Activated B cell treated with CpG ODN at 0.5 μM for 24 hours (primary cell): ENCODE measurements around the gene CHMP6. TPM values are rescaled to one million over a fixed set of nuclear protein-coding genes. Genes with fewer than 3 reads are reported as not detected.

Experiments used
- ATAC-seq: fragments of 200-7000 bp; cut with Tn5 transposase; one replicate; pipeline ENCODE4 v1.10.0; 2021; ENCODE audit warnings: low read depth, mild to moderate bottlenecking, moderate library complexity
- CTCF ChIA-PET: fragments of 350-600 bp; sonication (Branson Sonifier 250); formaldehyde crosslinking; loops from one replicate; lab custom pipeline; 2021; ENCODE audit warnings: antibody characterized with exemption; lab: Charles Lee
- POLR2A ChIA-PET: fragments of 350-600 bp; sonication (Branson Sonifier 250); formaldehyde crosslinking; loops from one replicate; lab custom pipeline; 2021; ENCODE audit warnings: antibody characterized with exemption; lab: Charles Lee
- DNase-seq: peaks from one replicate; pipeline ENCODE4 v3.0.0; 2022
- H3K27ac Mint-ChIP-seq: one replicate; pipeline ENCODE4 v1.8.0; 2020; ENCODE audit warnings: mixed read lengths
- H3K27me3 Mint-ChIP-seq: one replicate; pipeline ENCODE4 v1.8.0; 2021; ENCODE audit warnings: mixed read lengths
- H3K36me3 Mint-ChIP-seq: one replicate; pipeline ENCODE4 v1.8.0; 2021; ENCODE audit warnings: low read depth, mixed read lengths
- H3K4me1 Mint-ChIP-seq: one replicate; pipeline ENCODE4 v1.8.0; 2021; ENCODE audit warnings: mixed read lengths
- H3K4me3 Mint-ChIP-seq: one replicate; pipeline ENCODE4 v1.8.0; 2020; ENCODE audit warnings: mild to moderate bottlenecking, mixed read lengths
- H3K9me3 Mint-ChIP-seq: one replicate; pipeline ENCODE4 v1.8.0; 2020; ENCODE audit warnings: mixed read lengths
- CTCF ChIP-seq: fragments of 200-600 bp; IDR thresholded peaks from one replicate; pipeline ENCODE4 v1.8.0; 2022; ENCODE audit warnings: antibody characterized with exemption, mild to moderate bottlenecking
- intact Hi-C: fragments of 100-400 bp; cut with micrococcal nuclease; formaldehyde crosslinking; loops from one replicate; pipeline ENCODE4 v1.15.1; 2024
- total RNA-seq: library from RNA; stranded (reverse); gene quantifications from 2 replicates; pipeline ENCODE4 v1.2.3, GENCODE V29; 2022

CHMP6 gene
- total RNA-seq, 1 donor from 2014 or later, result 36.6 TPM

DNA sequence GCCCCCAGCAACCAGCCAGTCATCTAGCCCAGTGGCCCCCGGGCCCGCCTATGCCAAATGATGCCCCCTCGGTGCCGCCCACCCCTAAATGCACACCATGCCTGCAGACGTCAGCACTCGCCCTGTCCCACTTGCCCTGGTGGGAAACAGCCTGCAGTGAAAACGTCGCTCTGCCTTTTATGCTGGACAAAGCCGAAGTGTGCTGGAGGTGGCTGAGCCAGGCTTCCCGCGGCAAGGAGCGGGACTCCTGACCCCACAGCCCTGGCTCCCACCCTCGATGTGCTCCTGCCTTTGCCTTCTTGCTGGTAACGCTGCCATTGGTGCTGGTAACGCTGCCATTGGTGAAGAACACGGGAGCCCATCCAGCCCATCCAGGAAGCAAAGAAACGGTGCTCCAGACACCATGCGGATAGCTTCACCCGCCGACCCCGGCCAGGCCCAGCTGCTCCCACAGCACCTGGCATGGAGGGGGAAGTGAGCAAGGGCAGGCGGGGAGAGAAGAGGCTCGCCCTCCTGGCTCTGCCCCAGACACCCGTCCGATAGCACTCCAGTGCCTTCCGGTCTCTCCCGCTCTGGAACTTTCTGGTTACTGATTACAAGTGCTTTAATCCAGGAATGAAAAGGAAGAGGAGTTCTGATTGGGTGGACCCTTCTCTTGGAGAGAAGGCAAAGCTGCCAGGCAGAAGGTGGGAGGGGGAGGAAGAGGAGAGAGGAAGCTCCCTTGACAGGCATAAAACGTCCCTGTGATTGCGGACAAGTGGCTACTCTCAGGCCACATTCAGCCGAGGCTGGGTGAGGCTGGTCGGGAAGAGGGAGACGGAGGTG lies 39.3 kb downstream of the CHMP6 start:
- DNase-seq (no peak), ATAC-seq (no peak)
- H3K9me3 Mint-ChIP-seq, result no peaks in the 10 kb centered on the region
- peaks cover 35% of the 10 kb centered on the region for H3K27me3 Mint-ChIP-seq
- intact Hi-C loops, result no loop called here
- POLR2A ChIA-PET, result no interaction called here
- H3K27ac Mint-ChIP-seq, result no peak overlapping the region
- TF ChIP-seq CTCF, result no peak
- H3K36me3 Mint-ChIP-seq, result no peaks in the 10 kb centered on the region
- CTCF ChIA-PET, result no interaction called here
- H3K4me3 Mint-ChIP-seq, result no peak overlapping the region
- peaks cover 12% of the 10 kb centered on the region for H3K4me1 Mint-ChIP-seq

DNA sequence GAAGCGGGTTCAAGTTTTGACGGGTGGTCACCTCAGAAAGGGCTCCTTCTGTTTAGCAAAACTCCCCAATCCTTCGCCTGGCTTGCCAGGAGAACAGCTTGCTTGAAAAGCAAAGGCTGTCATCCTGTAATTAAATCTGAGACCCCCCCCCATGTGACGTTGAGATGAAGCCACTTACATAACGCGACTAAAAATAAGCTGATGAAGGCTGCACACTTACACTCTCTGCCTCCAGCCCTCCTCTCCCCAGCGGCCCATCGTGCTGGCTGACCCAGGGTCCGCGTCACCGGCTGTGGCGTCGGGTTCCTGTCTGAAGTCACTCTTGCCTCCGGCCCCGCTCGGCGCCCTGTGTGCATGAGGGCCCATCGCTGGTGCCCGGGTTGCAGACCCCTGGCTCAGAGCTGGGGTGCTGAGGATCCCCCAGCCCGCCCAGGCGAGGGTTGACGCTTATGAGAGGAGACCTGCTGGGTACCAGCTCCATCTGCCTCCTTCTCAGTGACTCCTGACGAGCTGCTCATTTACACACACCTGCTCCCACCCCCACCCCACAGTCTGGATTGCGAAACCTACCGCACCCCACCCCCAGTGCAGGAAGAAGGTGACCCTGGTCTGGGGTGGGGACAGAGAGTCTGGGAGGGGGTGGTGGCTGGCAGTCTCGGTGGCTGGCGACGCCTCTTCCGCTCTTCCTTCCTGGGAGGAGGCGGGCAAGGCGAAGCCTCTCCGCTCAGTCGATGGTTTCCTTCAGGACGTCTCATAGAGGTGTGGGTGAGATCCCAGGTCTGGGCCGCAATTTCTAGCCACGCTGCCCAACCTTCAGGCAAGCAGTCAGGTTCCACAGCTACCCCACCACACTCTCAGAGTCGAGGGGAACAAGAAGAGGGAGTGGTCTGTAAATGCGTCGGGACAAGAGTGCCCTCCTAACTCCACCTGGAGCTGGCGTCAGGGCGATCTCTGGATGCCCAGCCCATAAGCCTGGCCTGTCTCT lies 40.2 kb downstream of the CHMP6 start:
- intact Hi-C loops, result no loop called here
- no peak overlapping the region for H3K27ac Mint-ChIP-seq
- H3K36me3 Mint-ChIP-seq, result no peaks in the 10 kb centered on the region
- no peak overlapping the region for H3K4me3 Mint-ChIP-seq
- ChIA-PET CTCF (no interaction called here), POLR2A (interaction anchor here (0.6 kb wide), 1 partner anchor 12 kb away, joined by 7 read pairs; no protein-coding TSS in a partner anchor)
- TF ChIP-seq CTCF, result no peak
- H3K27me3 Mint-ChIP-seq, result peaks cover 36% of the 10 kb centered on the region
- DNase-seq, result no peak
- ATAC-seq, result no peak
- no peaks in the 10 kb centered on the region for H3K9me3 Mint-ChIP-seq
- H3K4me1 Mint-ChIP-seq, result peaks cover 12% of the 10 kb centered on the region

DNA sequence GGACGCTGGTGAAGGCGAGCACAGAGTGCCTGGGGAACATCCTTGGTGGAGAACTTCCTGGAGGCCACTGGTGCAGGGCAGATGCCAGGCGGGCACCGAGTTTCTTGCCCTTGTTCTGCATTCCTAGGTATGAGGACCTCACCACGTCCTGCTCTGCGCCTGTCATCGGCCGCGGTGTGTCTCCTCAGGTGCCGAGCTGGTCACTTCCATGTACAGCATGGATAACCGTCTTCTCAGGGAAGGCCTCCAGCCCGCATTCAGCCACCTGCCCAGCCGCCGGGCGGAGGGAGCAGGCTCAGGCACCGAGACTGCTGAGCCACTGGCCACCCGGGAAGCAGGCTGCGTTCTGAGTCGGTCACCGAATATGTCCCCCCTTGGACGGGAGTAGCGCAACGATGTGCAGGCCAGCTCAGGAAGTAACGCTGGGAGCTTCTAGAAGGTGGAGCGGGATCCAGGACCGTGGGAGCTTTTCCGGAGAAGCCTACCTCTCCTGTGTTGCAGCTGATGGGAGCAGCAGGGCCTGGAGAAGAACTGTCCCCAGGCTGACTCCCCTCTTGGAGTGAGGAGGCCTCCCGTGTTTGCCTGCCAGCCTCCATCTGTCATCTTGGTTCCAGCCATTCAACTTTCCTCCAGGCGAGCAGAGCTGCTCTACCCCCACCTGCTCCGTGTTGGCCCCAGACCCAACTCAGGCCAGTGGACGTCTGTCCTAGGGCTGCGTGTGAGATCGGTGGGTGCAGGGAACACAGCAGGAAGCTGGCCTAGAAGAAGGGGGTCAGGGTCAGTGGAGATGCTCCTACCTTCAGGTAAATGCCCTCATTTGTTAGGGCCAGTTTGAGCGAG lies 41.2 kb downstream of the CHMP6 start:
- no peak for ATAC-seq
- CTCF ChIA-PET, result interaction anchor here (1.3 kb wide), 1 partner anchor 9 kb away, joined by 3 read pairs; no protein-coding TSS in a partner anchor
- no peak for TF ChIP-seq CTCF
- Mint-ChIP-seq H3K9me3 (no peaks in the 10 kb centered on the region), H3K27me3 (peaks cover 41% of the 10 kb centered on the region), H3K36me3 (no peaks in the 10 kb centered on the region), H3K4me1 (peaks cover 12% of the 10 kb centered on the region), H3K4me3 (peak overlapping the region; percentile 78), H3K27ac (no peak overlapping the region)
- no peak for DNase-seq
- intact Hi-C loops, result no loop called here
- POLR2A ChIA-PET, result no interaction called here

- no peak for TF ChIP-seq CTCF
Observed at GRCh38 chr17:81033535-81034167, 42.0 kb downstream of the CHMP6 start.

More at GRCh38 chr17:81033535-81034167, 42.0 kb downstream of the CHMP6 start:
- Mint-ChIP-seq H3K9me3 (no peaks in the 10 kb centered on the region), H3K4me1 (peaks cover 12% of the 10 kb centered on the region), H3K36me3 (no peaks in the 10 kb centered on the region), H3K27ac (no peak overlapping the region), H3K27me3 (peaks cover 45% of the 10 kb centered on the region), H3K4me3 (peak overlapping the region; percentile 78)
- ATAC-seq (no peak), DNase-seq (no peak)
- intact Hi-C loops, result loop anchor here (1.0 to 2.0 kb wide), 4 partner anchors 45 to 933 kb away; partner anchors contain the start of genes GAA, NDUFAF8 and TEPSIN
- ChIA-PET CTCF (interaction anchor here (1.3 kb wide), 1 partner anchor 10 kb away, joined by 3 read pairs; no protein-coding TSS in a partner anchor), POLR2A (interaction anchor here (0.6 kb wide), 1 partner anchor 10 kb away, joined by 3 read pairs; no protein-coding TSS in a partner anchor)
